K562 (cell line): ENCODE data around the gene FBXO46. TPM values are rescaled to one million over a fixed set of nuclear protein-coding genes. Genes with fewer than 3 reads are reported as not detected.
A peak's percentile ranks its signal among the peaks of the same experiment; 100 is the strongest.

Source experiments
- CXXC5 ChIP-seq: fragments of 250-450 bp; sonication (Bioruptor Pico); IDR thresholded peaks from 2 replicates; pipeline ENCODE4 v1.8.0; 2022; ENCODE audit warnings: inconsistent platforms, mild to moderate bottlenecking, moderate library complexity
- DDX20 ChIP-seq: fragments of 450-650 bp; IDR thresholded peaks from 2 replicates; pipeline ENCODE4 v1.6.1; 2016; ENCODE audit warnings: missing genetic modification characterization, low read depth, mild to moderate bottlenecking, missing compliant biosample characterization, moderate library complexity
- JUN ChIP-seq, 2 experiments: sonication (generic) in 1 of 2; formaldehyde crosslinking in 1 of 2; IDR thresholded peaks; 2 replicates each; pipeline versions ENCODE4 v1.6.1 to v1.8.0; 2012 to 2022; ENCODE audit warnings: borderline replicate concordance in 2 of 2, mild to moderate bottlenecking in 2 of 2, improper control_type of control experiment in 1 of 2, low read depth in 1 of 2, low read length in 1 of 2, missing genetic modification reagents in 1 of 2
- JUNB ChIP-seq: fragments of 450-650 bp; formaldehyde crosslinking; conservative IDR thresholded peaks from 2 replicates; pipeline ENCODE4 v1.4.0; 2020; ENCODE audit warnings: mild to moderate bottlenecking
- KLF1 ChIP-seq: fragments of 450-650 bp; IDR thresholded peaks from 2 replicates; pipeline ENCODE4 v1.6.1; 2016; ENCODE audit warnings: missing genetic modification characterization, missing compliant biosample characterization
- KLF10 ChIP-seq: fragments of 250-450 bp; sonication (Bioruptor Pico); IDR thresholded peaks from 2 replicates; pipeline ENCODE4 v1.6.1; 2021; ENCODE audit warnings: matching md5 sums
- POLR2H ChIP-seq: IDR thresholded peaks from 2 replicates; pipeline ENCODE4 v1.6.1; 2016; ENCODE audit warnings: missing genetic modification characterization, low read depth, mild to moderate bottlenecking, control low read depth, missing compliant biosample characterization, moderate library complexity
- TAF9B ChIP-seq: fragments of 450-650 bp; IDR thresholded peaks from 2 replicates; pipeline ENCODE4 v1.6.1; 2018; ENCODE audit warnings: mild to moderate bottlenecking; ENCODE audit not compliant: partially characterized antibody
- THAP12 ChIP-seq: fragments of 250-450 bp; sonication (Bioruptor Pico); IDR thresholded peaks from 2 replicates; pipeline ENCODE4 v1.9.0; 2021; ENCODE audit warnings: mild to moderate bottlenecking, inconsistent platforms
- USF2 ChIP-seq: sonication (generic); formaldehyde crosslinking; IDR thresholded peaks from 2 replicates; pipeline ENCODE4 v1.5.0; 2020; ENCODE audit warnings: missing genetic modification reagents
- XRCC4 ChIP-seq: IDR thresholded peaks from one replicate; pipeline ENCODE4 v1.6.1; 2011; ENCODE audit not compliant: insufficient read depth, insufficient read length; ENCODE audit errors: extremely low read depth
- ZC3H11A ChIP-seq: IDR thresholded peaks from 2 replicates; pipeline ENCODE4 v1.6.1; 2012; ENCODE audit warnings: low read depth, low read length, improper control_type of control experiment
- polyA plus RNA-seq, 8 experiments: library from polyadenylated mRNA; depleted of rRNA in 4 of 8; stranded (reverse) in 5 of 8; unstranded in 3 of 8; fragments of >200 nt; fragmentation: Nextera tagmentation in 2 of 8; fragmentation: Illumina TruSeq in 1 of 8; extraction: Ambion mirVana in 2 of 8; extraction: Trizol in 1 of 8; gene quantifications; 2 replicates each; pipeline versions ENCODE4 v1.2.1 to v1.2.3, GENCODE V29; 2011 to 2014; ENCODE audit warnings: inconsistent platforms in 1 of 8, missing spikeins in 1 of 8
- total RNA-seq, 7 experiments: library from RNA; depleted of rRNA in 6 of 7; stranded (reverse); fragments of >200 nt in 6 of 7; fragmentation: Illumina TruSeq in 2 of 7; extraction: Trizol in 2 of 7; gene quantifications; 2 replicates each; pipeline versions ENCODE4 v1.2.1 to v1.2.3, GENCODE V29; 2011 to 2021; ENCODE audit warnings: low replicate concordance in 1 of 7
- TF ChIP-seq, protein P1 (sequence below), 3 experiments: fragments of 200-800 bp in 1 of 3; fragments of 250-450 bp in 1 of 3; fragments of 450-650 bp in 1 of 3; sonication (Bioruptor Pico) in 1 of 3; sonication (Bioruptor generic) in 1 of 3; formaldehyde crosslinking in 1 of 3; IDR thresholded peaks; 2 replicates each; pipeline versions ENCODE4 v1.6.1 to v1.8.0; 2016 to 2022; ENCODE audit warnings: mild to moderate bottlenecking in 2 of 3, missing genetic modification characterization in 2 of 3, missing compliant biosample characterization in 1 of 3, moderate library complexity in 1 of 3
- TF ChIP-seq, protein P2 (sequence below): sonication (generic); formaldehyde crosslinking; IDR thresholded peaks from 2 replicates; pipeline ENCODE4 v1.8.1; 2023; ENCODE audit warnings: mild to moderate bottlenecking, missing genetic modification reagents

FBXO46 gene
- total and polyA plus RNA-seq, 9 of the 15 experiments (the other 6 are each of a cell fraction or from before 2014, with no cell fraction given), result 1.5 to 36.1 (median 7.3) TPM

DNA sequence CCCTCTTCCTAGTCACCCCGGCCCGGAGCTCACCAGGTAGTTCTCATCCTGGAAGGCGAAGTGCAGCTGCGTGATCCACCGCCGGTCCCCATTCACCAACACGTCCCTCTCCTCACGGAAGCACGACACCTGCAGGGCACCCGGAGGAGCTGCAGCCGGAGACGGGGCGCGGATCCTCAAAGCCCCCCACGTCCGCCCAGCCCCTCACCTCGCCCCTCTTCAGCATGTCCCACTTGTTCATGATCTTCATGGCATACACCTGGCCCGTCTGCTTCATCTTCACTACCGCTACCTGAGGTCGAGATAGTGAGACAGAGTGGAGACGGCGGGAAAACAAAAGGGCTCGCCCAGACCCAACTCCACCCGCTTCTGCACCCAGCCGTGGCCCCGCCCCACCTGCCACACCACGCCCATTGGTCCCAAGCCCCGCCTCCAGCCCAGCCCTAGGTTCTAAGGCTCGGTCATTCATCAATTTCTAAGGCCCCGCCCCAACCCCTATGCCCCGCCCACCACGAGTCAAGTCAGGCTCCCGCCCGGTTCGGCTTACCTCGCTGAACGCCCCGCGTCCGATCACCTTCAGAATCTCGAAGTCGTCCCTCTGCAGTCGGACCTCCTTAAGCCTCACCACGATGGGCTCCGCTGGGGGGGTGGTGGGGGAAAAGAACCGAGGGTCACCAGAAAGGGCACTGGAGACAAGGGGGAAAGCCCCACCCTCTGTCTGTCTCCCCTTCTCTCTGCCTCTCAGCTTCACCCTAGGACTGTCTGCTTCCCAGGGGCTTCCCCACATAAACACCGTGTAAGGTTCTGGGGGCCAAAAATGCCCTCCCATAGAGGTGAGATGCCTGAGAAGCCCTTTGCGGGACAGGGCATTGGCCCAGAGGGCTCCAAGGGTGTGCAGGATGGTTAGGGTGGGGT lies 48.8 kb upstream of the FBXO46 start (continued):
- TF ChIP-seq THAP12 (CRISPR knock-in tag), result peak; percentile 40; the same call in 1 of the 2 replicates
- TF ChIP-seq TAF9B, result no peak
- no peak for TF ChIP-seq DDX20 (tag)
- no peak for TF ChIP-seq KLF1
- TF ChIP-seq ZC3H11A, result no peak
- TF ChIP-seq XRCC4, result no peak
- TF ChIP-seq POLR2H (tag), result no peak
- TF ChIP-seq JUNB, result no peak
- TF ChIP-seq JUN (IDR thresholded peaks at IDR 0.05; ENCODE audit: borderline replicate concordance, low read depth, low read length), result peak; percentile 35; the same call in 1 of the 2 replicates
- TF ChIP-seq JUN (CRISPR knock-in tag; IDR thresholded peaks at IDR 0.05; ENCODE audit: borderline replicate concordance), result no peak
- no peak for TF ChIP-seq KLF10
- no peak for TF ChIP-seq USF2
- TF ChIP-seq, protein P1, sequence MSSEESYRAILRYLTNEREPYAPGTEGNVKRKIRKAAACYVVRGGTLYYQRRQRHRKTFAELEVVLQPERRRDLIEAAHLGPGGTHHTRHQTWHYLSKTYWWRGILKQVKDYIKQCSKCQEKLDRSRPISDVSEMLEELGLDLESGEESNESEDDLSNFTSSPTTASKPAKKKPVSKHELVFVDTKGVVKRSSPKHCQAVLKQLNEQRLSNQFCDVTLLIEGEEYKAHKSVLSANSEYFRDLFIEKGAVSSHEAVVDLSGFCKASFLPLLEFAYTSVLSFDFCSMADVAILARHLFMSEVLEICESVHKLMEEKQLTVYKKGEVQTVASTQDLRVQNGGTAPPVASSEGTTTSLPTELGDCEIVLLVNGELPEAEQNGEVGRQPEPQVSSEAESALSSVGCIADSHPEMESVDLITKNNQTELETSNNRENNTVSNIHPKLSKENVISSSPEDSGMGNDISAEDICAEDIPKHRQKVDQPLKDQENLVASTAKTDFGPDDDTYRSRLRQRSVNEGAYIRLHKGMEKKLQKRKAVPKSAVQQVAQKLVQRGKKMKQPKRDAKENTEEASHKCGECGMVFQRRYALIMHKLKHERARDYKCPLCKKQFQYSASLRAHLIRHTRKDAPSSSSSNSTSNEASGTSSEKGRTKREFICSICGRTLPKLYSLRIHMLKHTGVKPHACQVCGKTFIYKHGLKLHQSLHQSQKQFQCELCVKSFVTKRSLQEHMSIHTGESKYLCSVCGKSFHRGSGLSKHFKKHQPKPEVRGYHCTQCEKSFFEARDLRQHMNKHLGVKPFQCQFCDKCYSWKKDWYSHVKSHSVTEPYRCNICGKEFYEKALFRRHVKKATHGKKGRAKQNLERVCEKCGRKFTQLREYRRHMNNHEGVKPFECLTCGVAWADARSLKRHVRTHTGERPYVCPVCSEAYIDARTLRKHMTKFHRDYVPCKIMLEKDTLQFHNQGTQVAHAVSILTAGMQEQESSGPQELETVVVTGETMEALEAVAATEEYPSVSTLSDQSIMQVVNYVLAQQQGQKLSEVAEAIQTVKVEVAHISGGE (CRISPR knock-in tag; IDR thresholded peaks at IDR 0.05), result no peak
- TF ChIP-seq, protein P2, sequence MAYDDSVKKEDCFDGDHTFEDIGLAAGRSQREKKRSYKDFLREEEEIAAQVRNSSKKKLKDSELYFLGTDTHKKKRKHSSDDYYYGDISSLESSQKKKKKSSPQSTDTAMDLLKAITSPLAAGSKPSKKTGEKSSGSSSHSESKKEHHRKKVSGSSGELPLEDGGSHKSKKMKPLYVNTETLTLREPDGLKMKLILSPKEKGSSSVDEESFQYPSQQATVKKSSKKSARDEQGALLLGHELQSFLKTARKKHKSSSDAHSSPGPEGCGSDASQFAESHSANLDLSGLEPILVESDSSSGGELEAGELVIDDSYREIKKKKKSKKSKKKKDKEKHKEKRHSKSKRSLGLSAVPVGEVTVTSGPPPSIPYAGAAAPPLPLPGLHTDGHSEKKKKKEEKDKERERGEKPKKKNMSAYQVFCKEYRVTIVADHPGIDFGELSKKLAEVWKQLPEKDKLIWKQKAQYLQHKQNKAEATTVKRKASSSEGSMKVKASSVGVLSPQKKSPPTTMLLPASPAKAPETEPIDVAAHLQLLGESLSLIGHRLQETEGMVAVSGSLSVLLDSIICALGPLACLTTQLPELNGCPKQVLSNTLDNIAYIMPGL (CRISPR knock-in tag), result no peak
- TF ChIP-seq CXXC5 (CRISPR knock-in tag), result peak; percentile 63
